ELF-1 (cell line): ENCODE data around the gene TDO2.
"Not testable (repeated sequence)": the region's sequence is repeated elsewhere in the genome, so short reads cannot be mapped to it uniquely, and the experiment has no call there.

Experiments
- DNase-seq: peaks from one replicate; pipeline ENCODE4 v3.0.0-alpha.2; 2016; ENCODE audit warnings: low read depth, low spot score

Gene TDO2

GRCh38 chr4:155907556-155907955, 4.1 kb downstream of the TDO2 start:
- no peak for DNase-seq

GRCh38 chr4:155908187-155909139, 5.0 kb downstream of the TDO2 start:
- DNase-seq = no peak

- DNase-seq = no peak
These were observed 6.2 kb downstream of the TDO2 start for GRCh38 chr4:155909615-155910226.

- no peak for DNase-seq
These were observed 8.4 kb downstream of the TDO2 start for GRCh38 chr4:155911905-155912304.

GRCh38 chr4:155914782-155915181, 11.3 kb downstream of the TDO2 start:
- no peak for DNase-seq

- no peak for DNase-seq
These were observed 18.1 kb downstream of the TDO2 start for GRCh38 chr4:155921597-155921996.

GRCh38 chr4:155924637-155925036, 21.1 kb downstream of the TDO2 start:
- no peak for DNase-seq

GRCh38 chr4:155929833-155930232, 26.3 kb downstream of the TDO2 start:
- DNase-seq = no peak

GRCh38 chr4:155930330-155930729, 26.8 kb downstream of the TDO2 start:
- no peak for DNase-seq

- no peak for DNase-seq
These were observed 28.1 kb downstream of the TDO2 start for GRCh38 chr4:155931634-155932033.

- not testable (repeated sequence) for DNase-seq
These were observed 31.1 kb downstream of the TDO2 start for GRCh38 chr4:155934634-155935033.

- DNase-seq = no peak
These were observed 32.0 kb downstream of the TDO2 start for GRCh38 chr4:155935389-155935986.

- DNase-seq = no peak
These were observed 37.7 kb downstream of the TDO2 start for GRCh38 chr4:155941085-155941790.

- no peak for DNase-seq
These were observed 38.3 kb downstream of the TDO2 start for GRCh38 chr4:155941820-155942219.

GRCh38 chr4:155943605-155944291, 40.3 kb downstream of the TDO2 start:
- no peak for DNase-seq

GRCh38 chr4:155944516-155944915, 41.0 kb downstream of the TDO2 start:
- no peak for DNase-seq

GRCh38 chr4:155946486-155946885, 43.0 kb downstream of the TDO2 start:
- no peak for DNase-seq

GRCh38 chr4:155948541-155948940, 45.0 kb downstream of the TDO2 start:
- DNase-seq = no peak

GRCh38 chr4:155950461-155950860, 47.0 kb downstream of the TDO2 start:
- no peak for DNase-seq

- DNase-seq = no peak
These were observed 49.0 kb downstream of the TDO2 start for GRCh38 chr4:155952501-155952901.
